HG02973 (cell line): ENCODE measurements around the gene EPB41L5.
"Not testable (repeated sequence)": the region's sequence is repeated elsewhere in the genome, so short reads cannot be mapped to it uniquely, and the experiment has no call there.

Experiments used
- ATAC-seq: cut with Tn5 transposase; IDR thresholded peaks from one replicate; pipeline ENCODE4 v1.9.1; 2021; ENCODE audit warnings: moderate library complexity; ENCODE audit not compliant: unreplicated experiment

Gene EPB41L5

GRCh38 chr2:120029672-120030640 is 17.1 kb downstream of the EPB41L5 start:
- no peak for ATAC-seq

GRCh38 chr2:120032297-120032696 is 19.4 kb downstream of the EPB41L5 start:
- ATAC-seq, result no peak

DNA sequence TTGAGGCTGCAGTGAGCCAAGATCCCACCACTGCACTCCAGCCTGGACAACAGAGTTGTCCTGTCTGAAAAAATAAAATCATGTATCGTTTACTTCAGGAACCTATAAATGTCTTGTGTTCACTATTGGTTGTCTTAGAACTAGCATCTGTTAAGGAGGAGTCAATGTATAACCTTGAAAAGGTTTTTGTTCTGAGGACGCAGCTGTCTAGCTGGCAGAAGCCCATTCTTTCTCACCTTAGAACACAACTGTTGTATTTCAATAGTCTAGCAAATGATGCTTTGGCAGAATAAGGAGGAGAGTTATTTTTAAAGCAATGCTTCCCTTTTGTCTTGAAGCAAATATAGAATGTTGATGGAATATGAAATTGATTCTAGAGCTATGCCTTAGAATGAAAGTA is 21.1 kb downstream of the EPB41L5 start:
- ATAC-seq, result no peak

- no peak for ATAC-seq
Measured at GRCh38 chr2:120034621-120035020, 21.7 kb downstream of the EPB41L5 start.

GRCh38 chr2:120036145-120036544 is 23.3 kb downstream of the EPB41L5 start:
- ATAC-seq, result no peak

DNA sequence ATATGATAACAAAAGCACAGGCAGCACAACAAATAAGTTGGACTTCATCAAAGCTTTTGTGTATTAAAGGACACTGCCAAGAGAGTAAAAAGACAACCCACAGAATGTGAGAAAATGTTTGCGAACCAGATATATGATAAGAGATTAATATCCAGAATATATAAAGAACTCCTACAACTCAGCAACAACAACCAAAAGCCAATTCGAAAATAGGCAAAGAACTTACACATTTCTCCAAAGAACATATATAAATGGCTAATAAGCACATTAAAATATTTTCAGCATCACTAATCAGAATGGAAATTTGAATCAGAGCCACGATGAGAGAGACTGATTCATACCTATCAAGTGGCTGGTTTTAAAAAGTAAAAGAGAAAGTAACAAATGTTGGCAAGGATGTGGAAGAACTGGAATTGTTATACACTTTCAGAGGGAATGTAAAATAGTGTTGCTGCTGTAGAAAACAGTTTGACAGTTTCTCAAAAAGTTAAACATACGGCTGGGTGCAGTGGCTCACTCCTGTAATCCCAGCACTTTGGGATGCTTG is 25.2 kb downstream of the EPB41L5 start:
- ATAC-seq, result no peak

DNA sequence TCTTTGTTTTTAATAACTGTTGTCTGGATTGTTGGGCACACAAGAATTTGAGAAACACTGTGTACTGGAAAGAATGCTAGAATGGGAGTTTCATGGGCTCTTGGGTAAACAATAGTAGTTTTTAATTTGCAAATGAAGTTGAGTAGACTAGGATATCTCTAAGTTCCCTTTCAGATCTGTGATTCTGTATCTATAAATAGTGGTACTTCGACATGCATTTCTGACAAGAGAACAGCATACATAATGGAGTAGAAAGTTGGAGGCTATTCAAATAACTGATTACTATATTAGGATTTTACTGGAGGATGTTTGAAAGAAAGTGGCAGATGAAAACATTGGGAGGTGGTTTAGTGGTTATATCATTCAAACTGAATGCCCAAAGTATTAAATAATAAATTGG is 29.5 kb downstream of the EPB41L5 start:
- ATAC-seq, result no peak

GRCh38 chr2:120044336-120044735 is 31.5 kb downstream of the EPB41L5 start:
- no peak for ATAC-seq

GRCh38 chr2:120045775-120046174 is 32.9 kb downstream of the EPB41L5 start:
- ATAC-seq, result not testable (repeated sequence)

- not testable (repeated sequence) for ATAC-seq
Measured at GRCh38 chr2:120046252-120046651, 33.4 kb downstream of the EPB41L5 start.

DNA sequence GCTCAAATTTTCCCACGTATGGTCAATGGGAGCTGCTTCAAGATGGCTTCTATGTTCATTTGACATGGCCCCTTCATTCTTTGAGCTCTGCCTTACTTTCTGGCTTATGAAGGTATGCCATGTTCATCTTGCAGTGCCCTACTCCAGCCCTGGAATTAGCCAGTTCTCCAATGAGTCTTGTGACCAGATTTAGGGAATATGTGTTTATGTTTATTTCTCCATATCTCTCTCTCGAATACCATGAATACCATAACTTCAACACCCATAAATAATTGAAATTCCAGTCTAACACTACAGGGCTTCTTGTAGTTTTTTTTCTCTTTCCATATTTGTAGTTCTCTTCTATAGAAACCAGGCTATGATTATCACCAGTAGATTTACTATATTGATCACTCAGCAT is 39.7 kb downstream of the EPB41L5 start:
- no peak for ATAC-seq

DNA sequence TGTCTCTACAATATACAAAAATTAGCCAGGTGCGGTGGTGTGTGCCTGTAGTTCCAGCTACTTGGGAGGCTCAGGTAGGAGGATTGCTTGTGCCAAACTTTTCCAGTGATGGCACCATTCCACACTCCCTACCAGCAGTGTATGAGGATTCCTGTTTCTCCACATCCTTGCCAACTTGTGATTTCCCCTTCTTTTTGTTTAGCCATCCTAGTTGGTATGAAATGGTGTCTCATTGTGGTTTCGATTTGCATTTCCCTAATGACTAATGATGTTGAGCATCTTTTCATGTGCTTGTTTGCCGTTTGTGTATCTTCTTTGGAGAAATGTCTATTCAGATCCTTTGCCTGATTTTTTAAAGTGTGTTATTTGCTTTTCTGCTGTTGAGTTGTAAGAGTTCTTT is 41.0 kb downstream of the EPB41L5 start:
- ATAC-seq, result no peak

DNA sequence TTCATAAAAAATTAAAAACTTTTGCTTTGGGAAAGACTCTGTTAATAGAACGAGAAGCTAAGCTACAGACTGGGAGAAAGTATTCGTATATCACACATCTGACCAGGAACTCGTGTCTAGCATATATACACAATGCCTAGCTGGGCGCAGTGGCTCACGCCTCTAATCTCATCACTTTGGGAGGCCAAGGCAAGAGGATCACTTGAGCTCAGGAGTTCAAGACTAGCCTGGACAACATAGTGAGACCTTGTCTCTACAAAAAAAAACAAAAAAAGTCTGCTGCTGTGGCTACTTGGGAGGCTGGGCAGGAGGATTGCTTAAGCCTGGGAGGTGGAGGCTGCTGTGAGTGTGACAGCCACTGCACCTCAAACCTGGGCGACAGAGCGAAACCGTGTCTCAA is 46.6 kb downstream of the EPB41L5 start:
- no peak for ATAC-seq

DNA sequence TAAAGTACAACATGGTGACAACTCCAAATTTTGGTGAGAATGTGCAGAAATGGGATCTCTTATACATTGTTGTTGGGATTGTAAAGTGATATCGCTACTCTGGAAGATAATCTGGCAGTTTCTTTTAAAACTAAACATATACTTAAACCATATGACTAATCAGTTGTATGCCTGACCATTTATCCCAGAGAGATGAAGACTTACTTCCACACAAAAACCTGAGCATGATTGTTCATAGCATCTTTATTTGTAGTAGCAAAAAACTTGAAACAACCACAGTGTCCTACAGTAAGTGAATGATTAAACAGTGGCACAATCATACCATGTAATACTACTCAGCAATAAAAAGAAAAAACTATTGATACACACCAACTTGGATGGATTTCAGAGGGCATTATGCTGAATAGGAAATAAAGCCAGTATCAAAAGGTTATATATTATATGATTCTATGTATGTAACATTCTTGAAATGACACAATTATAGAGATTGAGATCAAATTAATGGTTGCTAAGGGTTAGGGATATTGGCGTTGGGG is 47.3 kb downstream of the EPB41L5 start:
- ATAC-seq, result no peak

GRCh38 chr2:120064664-120065063 is 51.8 kb downstream of the EPB41L5 start:
- no peak for ATAC-seq

GRCh38 chr2:120066800-120067547 is 54.1 kb downstream of the EPB41L5 start:
- no peak for ATAC-seq

DNA sequence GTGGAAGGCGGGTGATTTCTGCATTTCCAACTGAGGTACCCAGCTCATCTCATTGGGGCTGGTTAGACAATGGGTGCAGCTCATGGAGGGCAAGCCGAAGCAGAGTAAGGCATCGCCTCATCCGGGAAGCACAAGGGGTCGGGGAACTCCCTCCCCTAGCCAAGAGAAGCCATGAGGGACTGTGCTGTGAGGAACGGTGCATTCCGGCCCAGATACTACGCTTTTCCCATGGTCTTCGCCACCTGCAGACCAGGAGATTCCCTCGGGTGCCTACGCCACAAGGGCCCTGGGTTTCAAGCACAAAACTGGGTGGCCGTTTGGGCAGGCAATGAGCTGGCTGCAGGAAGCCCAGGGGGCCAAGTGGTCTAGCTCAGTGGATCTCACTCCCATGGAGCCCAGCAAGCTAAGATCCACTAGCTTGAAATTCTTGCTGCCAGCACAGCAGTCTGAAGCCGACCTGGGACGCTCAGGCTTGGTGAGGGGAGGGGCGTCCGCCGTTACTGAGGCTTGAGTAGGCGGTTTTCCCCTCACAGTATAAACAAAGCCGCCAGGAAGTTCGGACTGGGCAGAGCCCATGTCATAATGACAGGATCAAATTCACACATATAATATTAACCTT is 55.3 kb downstream of the EPB41L5 start:
- ATAC-seq, result not testable (repeated sequence)

DNA sequence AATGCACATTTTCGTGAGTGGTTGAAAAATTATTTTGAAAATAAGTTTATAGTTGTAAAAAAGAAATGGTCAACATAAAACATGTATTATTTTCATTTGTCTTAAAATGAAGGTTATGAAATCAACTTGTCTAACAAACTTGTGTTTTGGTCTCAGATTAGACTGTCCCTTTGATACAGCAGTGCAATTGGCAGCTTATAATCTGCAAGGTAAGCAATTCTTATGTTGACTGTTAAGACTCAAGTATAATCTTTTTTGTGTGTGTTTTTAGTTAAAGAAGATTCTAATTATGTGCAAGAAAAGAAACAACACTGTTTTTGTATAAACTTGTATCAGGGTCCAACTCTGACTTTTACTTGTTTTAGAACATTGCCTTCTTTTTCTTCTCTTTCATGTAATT is 62.7 kb downstream of the EPB41L5 start:
- no peak for ATAC-seq

DNA sequence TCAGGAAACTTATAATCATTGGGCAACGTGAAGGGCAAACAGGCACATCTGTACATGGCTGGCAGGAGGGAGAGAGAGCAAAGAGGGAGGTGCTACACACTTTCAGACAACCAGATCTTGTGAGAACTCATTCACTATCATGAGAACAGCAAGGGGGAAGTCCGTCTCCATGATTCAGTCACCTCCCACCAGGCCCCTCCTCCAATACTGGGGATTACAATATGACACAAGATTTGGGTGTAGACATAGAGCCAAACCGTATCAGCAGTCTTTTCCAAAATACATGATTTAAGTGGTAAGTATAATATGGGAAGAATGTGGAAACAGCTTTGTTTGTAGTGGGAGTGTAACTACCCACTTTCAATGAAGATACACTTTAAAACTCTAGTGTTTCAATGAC is 65.0 kb downstream of the EPB41L5 start:
- ATAC-seq, result no peak

GRCh38 chr2:120079647-120080046 is 66.8 kb downstream of the EPB41L5 start:
- no peak for ATAC-seq

GRCh38 chr2:120091436-120091835 is 78.6 kb downstream of the EPB41L5 start:
- ATAC-seq, result no peak
